SH-SY5Y (cell line): ENCODE data around the gene NPRL2.

Source experiments
- GATA2 ChIP-seq: IDR thresholded peaks from 2 replicates; pipeline ENCODE4 v1.6.1; 2011; ENCODE audit warnings: mild to moderate bottlenecking, low read depth, low read length
- GATA3 ChIP-seq: IDR thresholded peaks from 2 replicates; pipeline ENCODE4 v1.6.1; 2011; ENCODE audit warnings: low read depth, mild to moderate bottlenecking, low read length, moderate library complexity

DNA sequence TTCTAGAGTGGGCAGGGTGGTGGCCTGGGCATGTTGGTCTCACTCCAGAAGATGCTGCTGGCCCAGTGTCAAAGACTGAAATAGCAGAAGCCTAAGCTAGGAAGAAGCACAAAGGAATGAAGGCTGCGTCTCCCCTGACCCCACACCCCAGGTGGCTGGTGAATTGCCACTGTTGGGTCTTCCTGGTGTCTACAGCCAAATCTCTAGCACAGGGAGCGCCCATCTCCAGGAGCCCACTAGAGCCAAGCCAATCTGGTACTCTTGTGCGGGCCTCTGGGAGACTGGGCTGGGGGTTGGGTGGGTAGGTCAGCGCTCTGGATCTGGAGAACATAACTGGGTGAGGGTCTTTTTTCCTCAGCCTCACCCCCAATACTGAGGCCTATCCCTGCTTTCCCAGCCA lies 23.4 kb downstream of the NPRL2 start:
- TF ChIP-seq GATA2 (no peak), GATA3 (no peak)
